HG02763 (cell line): ENCODE data around the gene MYH15.
A peak's percentile ranks its signal among the peaks of the same experiment; 100 is the strongest.
"Not testable (repeated sequence)": the region's sequence is repeated elsewhere in the genome, so short reads cannot be mapped to it uniquely, and the experiment has no call there.

Source experiments
- ATAC-seq: cut with Tn5 transposase; IDR thresholded peaks from one replicate; pipeline ENCODE4 v1.9.1; 2021; ENCODE audit warnings: mild to moderate bottlenecking, moderate library complexity; ENCODE audit not compliant: unreplicated experiment

The MYH15 gene

GRCh38 chr3:108393128-108393900, 117.1 kb downstream of the MYH15 start:
- no peak for ATAC-seq

- ATAC-seq = no peak
Observed at GRCh38 chr3:108391917-108392593, 118.3 kb downstream of the MYH15 start.

GRCh38 chr3:108389372-108389771, 121.0 kb downstream of the MYH15 start:
- ATAC-seq = no peak

GRCh38 chr3:108388136-108389132, 122.0 kb downstream of the MYH15 start:
- peak; percentile 64 for ATAC-seq

- no peak for ATAC-seq
Observed at GRCh38 chr3:108387063-108387462, 123.3 kb downstream of the MYH15 start.

- ATAC-seq = no peak
Observed at GRCh38 chr3:108383306-108383705, 127.1 kb downstream of the MYH15 start.

- ATAC-seq = no peak
Observed at GRCh38 chr3:108381529-108382140, 128.8 kb downstream of the MYH15 start.

- ATAC-seq = no peak
Observed at GRCh38 chr3:108380128-108380795, 130.1 kb downstream of the MYH15 start.

- ATAC-seq = not testable (repeated sequence)
Observed at GRCh38 chr3:108378952-108379342, 131.4 kb downstream of the MYH15 start.

- no peak for ATAC-seq
Observed at GRCh38 chr3:108378153-108378951, 132.0 kb downstream of the MYH15 start.

- ATAC-seq = no peak
Observed at GRCh38 chr3:108377384-108377783, 133.0 kb downstream of the MYH15 start.

GRCh38 chr3:108376026-108376425, 134.4 kb downstream of the MYH15 start:
- ATAC-seq = no peak

GRCh38 chr3:108359011-108359410, 151.4 kb downstream of the MYH15 start:
- no peak for ATAC-seq

- no peak for ATAC-seq
Observed at GRCh38 chr3:108357042-108357441, 153.4 kb downstream of the MYH15 start.

GRCh38 chr3:108354562-108354961, 155.8 kb downstream of the MYH15 start:
- ATAC-seq = no peak

- ATAC-seq = no peak
Observed at GRCh38 chr3:108352176-108352575, 158.2 kb downstream of the MYH15 start.

GRCh38 chr3:108346301-108347227, 163.8 kb downstream of the MYH15 start:
- ATAC-seq = no peak

- no peak for ATAC-seq
Observed at GRCh38 chr3:108345492-108346205, 164.7 kb downstream of the MYH15 start.
